ENCODE data around the gene KIAA1958.

KIAA1958 gene, protein sequence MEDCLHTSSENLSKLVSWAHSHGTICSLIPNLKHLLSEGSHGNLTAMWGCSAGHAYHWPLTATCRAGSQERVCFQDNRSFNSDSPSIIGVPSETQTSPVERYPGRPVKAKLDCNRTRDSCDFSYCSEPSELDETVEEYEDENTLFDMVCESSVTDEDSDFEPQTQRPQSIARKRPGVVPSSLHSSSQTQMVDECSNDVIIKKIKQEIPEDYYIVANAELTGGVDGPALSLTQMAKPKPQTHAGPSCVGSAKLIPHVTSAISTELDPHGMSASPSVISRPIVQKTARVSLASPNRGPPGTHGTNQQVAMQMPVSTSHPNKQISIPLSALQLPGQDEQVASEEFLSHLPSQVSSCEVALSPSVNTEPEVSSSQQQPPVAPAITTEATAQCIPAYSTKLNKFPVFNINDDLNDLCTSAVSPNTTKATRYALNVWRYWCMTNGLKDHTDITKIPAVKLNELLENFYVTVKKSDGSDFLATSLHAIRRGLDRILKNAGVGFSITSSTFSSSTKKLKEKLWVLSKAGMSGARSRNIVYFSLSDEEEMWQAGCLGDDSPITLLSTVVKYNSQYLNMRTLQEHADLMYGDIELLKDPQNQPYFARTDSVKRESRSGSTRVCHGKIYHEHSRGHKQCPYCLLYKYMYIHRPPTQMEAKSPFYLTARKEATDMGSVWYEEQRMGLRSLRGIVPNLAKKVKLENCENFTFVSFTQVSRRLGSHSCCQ

GRCh38 chr9:112486221-112487007 lies at the start of gene KIAA1958:
Gene KIAA1958, plus strand, starts transcription at chr9:112486827. Its CDS starts 87,254 bp downstream, at chr9:112574081.
- peak within 1 kb of the TSS; percentile 72 for H3K27ac ChIP-seq
- no peak for TF ChIP-seq CTCF (conservative IDR thresholded peaks at IDR 0.05; ENCODE audit: low read depth)
- POLR2A ChIA-PET (ENCODE audit: low non-redundant PET): interaction anchor here (0.5 to 1.8 kb wide), 9 partner anchors 10 to 888 kb away, joined by 3 to 7 read pairs (median 3); partner anchors contain the start of genes HSDL2 and INIP
- DNase-seq (ENCODE audit: low spot score): peak; percentile 93
- CTCF ChIA-PET: interaction anchor here (0.5 to 1.0 kb wide), 4 partner anchors 26 to 857 kb away, joined by 3 to 4 read pairs (median 4); partner anchors contain the start of gene HSDL2

DNA sequence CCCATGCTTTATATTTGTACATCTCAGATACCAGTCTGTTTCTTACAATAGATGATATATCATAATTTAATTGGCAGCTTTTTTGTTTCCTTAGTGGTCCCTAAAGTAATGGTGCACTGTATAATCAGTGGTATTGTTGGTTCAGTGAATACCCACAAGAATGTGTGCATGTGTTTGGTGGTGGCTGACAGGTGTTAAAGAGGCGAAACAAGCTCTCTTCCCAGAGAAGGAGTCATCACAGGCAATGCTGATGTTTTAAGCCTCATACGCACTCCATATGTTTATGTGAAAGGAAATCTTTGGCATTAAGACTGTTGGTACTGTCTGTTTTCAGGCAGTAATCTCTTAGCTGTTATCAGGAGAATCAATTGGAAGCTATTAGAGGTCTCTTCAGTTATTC lies 49.2 kb upstream of the KIAA1958 start:
- no peak overlapping the region for H3K27ac ChIP-seq
- ChIA-PET POLR2A (ENCODE audit: low non-redundant PET) (no interaction called here), CTCF (interaction anchor here (0.5 kb wide), 1 partner anchor 1159 kb away, joined by 4 read pairs; no protein-coding TSS in a partner anchor)
- no peak for DNase-seq (ENCODE audit: low spot score)
- TF ChIP-seq CTCF (conservative IDR thresholded peaks at IDR 0.05; ENCODE audit: low read depth): no peak

DNA sequence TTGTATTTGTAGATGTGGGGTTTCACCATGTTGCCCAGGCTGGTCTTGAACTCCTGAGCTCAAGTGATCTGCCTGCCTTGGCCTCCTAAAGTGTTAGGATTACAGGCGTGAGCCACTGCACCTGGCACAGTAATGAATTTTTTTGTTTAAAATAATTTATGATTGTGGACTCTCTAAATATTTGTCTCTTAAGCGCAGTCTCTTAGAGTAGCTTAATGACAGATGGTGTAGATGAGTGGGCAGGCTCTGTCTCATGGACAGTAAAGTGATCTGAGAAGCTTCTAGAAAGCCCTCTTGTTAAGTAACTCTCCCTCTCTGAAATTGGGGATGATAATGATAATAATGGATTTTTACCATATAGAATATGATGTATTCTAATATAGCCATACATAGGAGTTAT lies 47.5 kb upstream of the KIAA1958 start:
- DNase-seq (ENCODE audit: low spot score): no peak
- ChIA-PET CTCF (interaction anchor here (0.5 to 1.0 kb wide), 2 partner anchors 23 to 25 kb away, joined by 3 to 5 read pairs; no protein-coding TSS in a partner anchor), POLR2A (ENCODE audit: low non-redundant PET) (no interaction called here)
- TF ChIP-seq CTCF (conservative IDR thresholded peaks at IDR 0.05; ENCODE audit: low read depth): no peak
- no peak overlapping the region for H3K27ac ChIP-seq

DNA sequence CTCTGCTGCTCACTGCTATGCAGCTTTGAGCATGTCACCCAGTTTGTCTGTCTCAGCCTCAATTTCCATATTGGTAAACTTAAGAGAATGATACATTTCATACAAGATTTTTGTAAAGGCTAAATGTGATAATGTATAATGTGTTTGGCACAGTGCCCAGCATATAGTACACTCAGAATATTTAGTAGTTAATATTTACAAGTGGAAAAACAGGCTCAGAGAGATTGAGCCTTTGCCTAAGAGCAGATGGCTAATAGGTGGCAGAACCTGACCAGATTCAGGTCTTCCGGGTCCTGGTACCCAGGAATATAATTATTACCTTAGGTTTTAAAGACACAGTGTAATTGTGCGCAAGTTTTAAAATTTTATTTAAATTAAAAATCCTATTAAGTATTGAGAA lies 46.8 kb upstream of the KIAA1958 start:
- ChIA-PET POLR2A (ENCODE audit: low non-redundant PET) (no interaction called here), CTCF (interaction anchor here (0.5 to 1.0 kb wide), 3 partner anchors 23 to 215 kb away, joined by 3 to 5 read pairs (median 4); no protein-coding TSS in a partner anchor)
- no peak overlapping the region for H3K27ac ChIP-seq
- no peak for TF ChIP-seq CTCF (conservative IDR thresholded peaks at IDR 0.05; ENCODE audit: low read depth)
- DNase-seq (ENCODE audit: low spot score): no peak

- H3K27ac ChIP-seq: no peak overlapping the region
- TF ChIP-seq CTCF (conservative IDR thresholded peaks at IDR 0.05; ENCODE audit: low read depth): peak; percentile 36; the same call in 1 of the 2 replicates
- ChIA-PET POLR2A (ENCODE audit: low non-redundant PET) (no interaction called here), CTCF (interaction anchor here (0.5 to 1.2 kb wide), 9 partner anchors 12 to 277 kb away, joined by 3 to 4 read pairs (median 3); partner anchors contain the start of gene INIP)
- peak; percentile 28 for DNase-seq (ENCODE audit: low spot score)
Measured at GRCh38 chr9:112443200-112443599, 43.4 kb upstream of the KIAA1958 start.
